Ishikawa (cell line): ENCODE results near the gene B9D2.

Experiments
- CEBPB ChIP-seq: IDR thresholded peaks from 2 replicates; pipeline ENCODE4 v1.6.1; 2012
- CREB1 ChIP-seq: IDR thresholded peaks from 2 replicates; pipeline ENCODE4 v1.6.1; 2012; ENCODE audit warnings: low read depth
- EGR1 ChIP-seq: IDR thresholded peaks from 2 replicates; pipeline ENCODE4 v1.6.1; 2012
- EP300 ChIP-seq: IDR thresholded peaks from 2 replicates; pipeline ENCODE4 v1.6.1; 2012; ENCODE audit warnings: borderline replicate concordance
- FOXM1 ChIP-seq: IDR thresholded peaks from 2 replicates; pipeline ENCODE4 v1.6.1; 2012; ENCODE audit warnings: low read depth, borderline replicate concordance
- NFIC ChIP-seq: IDR thresholded peaks from 2 replicates; pipeline ENCODE4 v1.6.1; 2012
- RAD21 ChIP-seq: IDR thresholded peaks from 2 replicates; pipeline ENCODE4 v1.6.1; 2012; ENCODE audit warnings: low read depth
- TAF1 ChIP-seq: IDR thresholded peaks from 2 replicates; pipeline ENCODE4 v1.6.1; 2012; ENCODE audit warnings: low read depth, mild to moderate bottlenecking
- TCF12 ChIP-seq: IDR thresholded peaks from 2 replicates; pipeline ENCODE4 v1.6.1; 2012; ENCODE audit warnings: low read depth
- TEAD4 ChIP-seq: IDR thresholded peaks from 2 replicates; pipeline ENCODE4 v1.6.1; 2012
- YY1 ChIP-seq: IDR thresholded peaks from 2 replicates; pipeline ENCODE4 v1.6.1; 2012; ENCODE audit warnings: low read depth
- ZBTB7A ChIP-seq: IDR thresholded peaks from 2 replicates; pipeline ENCODE4 v1.6.1; 2012; ENCODE audit warnings: low read depth
- TF ChIP-seq, protein P1 (sequence below): IDR thresholded peaks from 2 replicates; pipeline ENCODE4 v1.6.1; 2012; ENCODE audit warnings: low read depth, mild to moderate bottlenecking
- TF ChIP-seq, protein P2 (sequence below): IDR thresholded peaks from 2 replicates; pipeline ENCODE4 v1.6.1; 2012
- TF ChIP-seq, protein P3 (sequence below): IDR thresholded peaks from 2 replicates; pipeline ENCODE4 v1.6.1; 2012

B9D2 gene

DNA sequence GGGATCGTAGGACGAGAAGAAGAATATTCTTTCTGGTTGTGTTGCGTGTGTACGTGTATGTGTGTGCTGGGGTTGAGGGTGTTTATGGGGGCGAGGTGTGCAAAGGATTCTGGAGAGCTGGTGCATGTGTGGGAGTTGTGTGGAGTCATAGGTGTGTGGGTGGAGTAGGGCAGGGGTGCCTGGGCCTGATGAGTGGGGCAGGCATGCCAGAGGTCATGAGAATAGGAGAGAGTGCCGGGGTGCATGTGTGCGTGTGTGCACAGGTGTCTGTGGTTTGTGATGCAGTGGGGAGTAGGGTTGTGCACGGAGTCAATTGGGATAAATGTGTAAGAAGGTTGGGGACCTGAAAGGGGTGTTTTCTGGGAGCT is 13.0 kb upstream of the B9D2 start:
- TF ChIP-seq TAF1 (no peak), CEBPB (no peak), YY1 (no peak), ZBTB7A (no peak), EP300 (no peak), CREB1 (no peak), NFIC (no peak), EGR1 (no peak), RAD21 (no peak)
- TF ChIP-seq, protein P1, sequence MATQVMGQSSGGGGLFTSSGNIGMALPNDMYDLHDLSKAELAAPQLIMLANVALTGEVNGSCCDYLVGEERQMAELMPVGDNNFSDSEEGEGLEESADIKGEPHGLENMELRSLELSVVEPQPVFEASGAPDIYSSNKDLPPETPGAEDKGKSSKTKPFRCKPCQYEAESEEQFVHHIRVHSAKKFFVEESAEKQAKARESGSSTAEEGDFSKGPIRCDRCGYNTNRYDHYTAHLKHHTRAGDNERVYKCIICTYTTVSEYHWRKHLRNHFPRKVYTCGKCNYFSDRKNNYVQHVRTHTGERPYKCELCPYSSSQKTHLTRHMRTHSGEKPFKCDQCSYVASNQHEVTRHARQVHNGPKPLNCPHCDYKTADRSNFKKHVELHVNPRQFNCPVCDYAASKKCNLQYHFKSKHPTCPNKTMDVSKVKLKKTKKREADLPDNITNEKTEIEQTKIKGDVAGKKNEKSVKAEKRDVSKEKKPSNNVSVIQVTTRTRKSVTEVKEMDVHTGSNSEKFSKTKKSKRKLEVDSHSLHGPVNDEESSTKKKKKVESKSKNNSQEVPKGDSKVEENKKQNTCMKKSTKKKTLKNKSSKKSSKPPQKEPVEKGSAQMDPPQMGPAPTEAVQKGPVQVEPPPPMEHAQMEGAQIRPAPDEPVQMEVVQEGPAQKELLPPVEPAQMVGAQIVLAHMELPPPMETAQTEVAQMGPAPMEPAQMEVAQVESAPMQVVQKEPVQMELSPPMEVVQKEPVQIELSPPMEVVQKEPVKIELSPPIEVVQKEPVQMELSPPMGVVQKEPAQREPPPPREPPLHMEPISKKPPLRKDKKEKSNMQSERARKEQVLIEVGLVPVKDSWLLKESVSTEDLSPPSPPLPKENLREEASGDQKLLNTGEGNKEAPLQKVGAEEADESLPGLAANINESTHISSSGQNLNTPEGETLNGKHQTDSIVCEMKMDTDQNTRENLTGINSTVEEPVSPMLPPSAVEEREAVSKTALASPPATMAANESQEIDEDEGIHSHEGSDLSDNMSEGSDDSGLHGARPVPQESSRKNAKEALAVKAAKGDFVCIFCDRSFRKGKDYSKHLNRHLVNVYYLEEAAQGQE, result no peak
- TF ChIP-seq, protein P2, sequence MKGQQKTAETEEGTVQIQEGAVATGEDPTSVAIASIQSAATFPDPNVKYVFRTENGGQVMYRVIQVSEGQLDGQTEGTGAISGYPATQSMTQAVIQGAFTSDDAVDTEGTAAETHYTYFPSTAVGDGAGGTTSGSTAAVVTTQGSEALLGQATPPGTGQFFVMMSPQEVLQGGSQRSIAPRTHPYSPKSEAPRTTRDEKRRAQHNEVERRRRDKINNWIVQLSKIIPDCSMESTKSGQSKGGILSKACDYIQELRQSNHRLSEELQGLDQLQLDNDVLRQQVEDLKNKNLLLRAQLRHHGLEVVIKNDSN, result no peak

DNA sequence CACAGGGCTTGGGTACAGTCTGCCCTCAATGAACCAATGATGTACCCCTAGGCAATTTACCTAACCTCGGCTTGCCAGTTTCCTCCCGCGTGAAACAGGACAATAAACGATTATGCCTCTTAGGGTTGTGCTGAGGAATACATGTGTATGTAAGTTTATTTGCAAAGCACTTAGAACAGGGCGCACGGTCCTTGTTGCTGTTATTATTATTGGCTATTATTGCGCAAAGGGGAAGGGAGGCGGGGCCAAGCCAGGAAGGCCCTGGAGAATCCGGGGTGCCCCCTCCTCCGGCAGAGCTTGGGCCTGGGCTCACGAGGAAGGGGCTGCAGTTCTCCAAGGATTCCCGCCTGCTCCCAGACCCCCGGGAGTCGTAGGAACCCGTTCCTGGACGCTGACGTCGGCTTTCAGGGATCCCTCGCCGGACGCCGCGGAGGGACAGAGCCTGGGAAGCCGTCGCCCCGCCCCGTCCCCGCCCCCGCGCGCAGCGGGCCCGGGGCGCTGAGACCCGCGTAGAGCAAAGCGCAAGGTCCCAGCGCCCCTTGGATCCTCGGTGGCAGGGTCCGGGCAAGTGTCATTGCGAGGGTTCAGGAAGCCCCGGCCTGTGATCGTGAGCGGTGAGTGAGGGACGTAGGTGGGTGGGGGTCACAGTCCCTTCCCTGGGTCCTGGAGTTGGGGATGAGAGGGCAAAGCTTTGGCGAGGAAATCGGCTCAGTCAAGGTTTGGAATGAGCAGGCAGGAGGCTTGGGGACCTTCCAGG is 12.5 kb upstream of the B9D2 start, which contains the start of gene TMEM91:
Gene TMEM91, plus strand, starts transcription at position 293 of the 757 bp plus-strand sequence. CDS start 1,777 bp downstream, outside the sequence.
- TF ChIP-seq CEBPB, result peak; percentile 86
- TF ChIP-seq EGR1, result no peak

DNA sequence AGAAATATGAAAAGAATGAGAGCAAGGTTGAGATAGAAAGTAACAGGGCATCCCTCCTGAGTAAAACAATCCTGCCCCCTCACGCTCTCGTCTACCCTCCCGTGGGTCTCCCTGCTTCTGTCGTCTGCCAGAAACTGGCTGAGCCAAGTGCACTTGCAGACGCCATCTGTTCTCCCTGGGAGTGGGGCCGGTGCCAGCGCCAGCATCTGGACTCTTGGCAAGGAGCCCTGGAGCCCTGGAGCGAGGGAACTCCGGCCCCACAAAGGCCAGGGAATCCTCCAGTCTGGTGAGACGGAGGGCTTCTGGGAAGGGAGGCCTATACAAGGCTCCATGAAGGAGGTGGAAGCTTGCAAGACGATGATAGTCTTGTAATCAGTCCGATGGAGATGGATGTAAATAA is 10.0 kb upstream of the B9D2 start:
- TF ChIP-seq ZBTB7A (no peak), TCF12 (peak; percentile 94), NFIC (peak; percentile 99), RAD21 (peak; percentile 15; the same call in 1 of the 2 replicates), EP300 (peak; percentile 24; the same call in 1 of the 2 replicates), TAF1 (no peak), TEAD4 (peak; percentile 59; the same call in 1 of the 2 replicates), CREB1 (no peak), YY1 (no peak), CEBPB (no peak), FOXM1 (no peak), EGR1 (no peak)
- TF ChIP-seq, protein P2, result peak; percentile 12; the same call in 1 of the 2 replicates
- TF ChIP-seq, protein P1, result no peak
- TF ChIP-seq, protein P3, sequence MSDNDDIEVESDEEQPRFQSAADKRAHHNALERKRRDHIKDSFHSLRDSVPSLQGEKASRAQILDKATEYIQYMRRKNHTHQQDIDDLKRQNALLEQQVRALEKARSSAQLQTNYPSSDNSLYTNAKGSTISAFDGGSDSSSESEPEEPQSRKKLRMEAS, result peak; percentile 51

DNA sequence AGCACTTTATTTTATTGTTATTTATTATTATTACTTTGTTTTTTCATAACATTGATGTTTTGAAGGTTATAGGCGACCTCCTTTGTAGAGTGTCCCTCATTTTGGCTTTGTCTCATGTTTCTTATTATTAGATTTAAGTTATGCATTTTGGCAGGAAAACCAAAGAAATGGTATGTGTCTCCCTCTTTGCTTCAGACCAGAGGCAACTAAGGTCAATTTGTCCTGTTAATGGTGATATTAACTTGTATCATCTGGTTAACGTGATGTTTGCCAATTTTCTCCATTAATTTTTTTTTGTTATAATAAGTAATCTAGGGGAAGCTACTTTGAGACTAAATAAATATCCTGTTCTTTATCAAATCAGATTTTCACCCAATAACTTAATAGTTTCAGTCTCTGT is 8.6 kb upstream of the B9D2 start:
- TF ChIP-seq TCF12 (no peak), TEAD4 (no peak), CREB1 (no peak), EGR1 (no peak), EP300 (no peak), FOXM1 (no peak), CEBPB (no peak), YY1 (no peak), RAD21 (no peak)
- TF ChIP-seq, protein P2, result no peak
- TF ChIP-seq, protein P3, result no peak

DNA sequence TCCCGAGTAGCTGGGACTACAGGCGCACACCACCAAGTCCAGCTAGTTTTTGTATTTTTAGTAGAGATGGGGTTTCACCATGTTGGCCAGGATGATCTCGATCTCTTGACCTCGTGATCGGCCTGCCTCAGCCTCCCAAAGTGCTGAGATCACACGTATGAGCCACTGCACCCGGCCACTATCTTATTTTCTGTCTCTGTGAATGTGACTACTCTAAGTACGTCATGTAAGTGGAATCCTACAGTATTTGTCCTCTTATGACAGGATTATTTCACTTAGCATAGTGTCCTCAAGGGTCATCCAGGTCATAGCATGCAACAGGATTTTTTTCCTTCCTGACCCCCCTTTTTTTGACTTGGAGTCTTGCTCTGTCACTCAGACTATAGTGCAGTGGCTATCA is 7.6 kb upstream of the B9D2 start:
- TF ChIP-seq TAF1 (no peak), NFIC (no peak), TCF12 (no peak)
- TF ChIP-seq, protein P3, result no peak
